CD4-positive, alpha-beta T cell treated with Interleukin-17A for 4 hours (primary cell): ENCODE results near the gene FHOD3.
"Not testable (repeated sequence)": the region's sequence is repeated elsewhere in the genome, so short reads cannot be mapped to it uniquely, and the experiment has no call there.

ENCODE experiments used
- DNase-seq: peaks from one replicate; pipeline ENCODE4 v3.0.0-alpha.2; 2020; ENCODE audit warnings: mixed read lengths

Gene FHOD3

GRCh38 chr18:36721351-36721750 lies 423.8 kb downstream of the FHOD3 start:
- DNase-seq: not testable (repeated sequence)

DNA sequence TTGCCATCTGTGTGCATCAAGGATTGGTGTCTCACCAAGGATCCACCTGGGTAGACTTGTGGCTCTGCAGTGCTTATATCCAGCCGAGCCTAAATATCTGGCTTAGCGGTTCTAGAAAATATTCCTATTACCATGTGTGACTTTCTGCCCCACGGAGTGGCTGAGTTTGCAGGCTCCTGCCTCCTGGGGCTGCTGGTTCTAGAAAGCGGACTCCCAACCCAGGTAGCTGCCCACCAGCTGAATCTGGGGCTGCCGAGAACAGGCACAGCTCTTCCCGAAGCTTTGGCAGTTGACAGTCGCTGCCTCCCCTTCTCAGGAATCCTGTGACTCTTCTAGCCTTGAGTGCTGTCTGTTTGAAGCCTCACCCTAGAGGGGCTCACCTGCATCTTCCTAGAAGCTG lies 426.7 kb downstream of the FHOD3 start:
- no peak for DNase-seq

- no peak for DNase-seq
These were observed 427.1 kb downstream of the FHOD3 start for GRCh38 chr18:36724591-36725001.

DNA sequence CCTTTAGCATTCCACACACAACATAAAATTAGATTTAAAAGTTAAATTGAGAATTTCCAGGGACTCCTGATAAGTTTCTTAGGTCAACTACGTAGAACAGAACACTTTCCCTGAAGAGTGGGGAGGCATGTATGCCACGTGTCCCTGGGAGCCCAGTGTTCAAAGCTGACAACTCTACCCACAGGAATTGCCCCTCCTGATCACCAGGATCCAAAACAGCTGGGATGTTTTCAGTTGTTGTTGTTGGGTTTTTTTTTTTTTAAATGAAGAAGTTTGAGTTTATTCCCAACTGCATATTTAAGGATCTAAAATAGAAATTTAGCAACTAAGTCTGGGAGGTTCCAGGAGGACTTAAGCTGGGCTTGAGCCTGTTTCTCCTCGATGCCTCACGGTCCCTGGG lies 430.8 kb downstream of the FHOD3 start:
- no peak for DNase-seq

DNA sequence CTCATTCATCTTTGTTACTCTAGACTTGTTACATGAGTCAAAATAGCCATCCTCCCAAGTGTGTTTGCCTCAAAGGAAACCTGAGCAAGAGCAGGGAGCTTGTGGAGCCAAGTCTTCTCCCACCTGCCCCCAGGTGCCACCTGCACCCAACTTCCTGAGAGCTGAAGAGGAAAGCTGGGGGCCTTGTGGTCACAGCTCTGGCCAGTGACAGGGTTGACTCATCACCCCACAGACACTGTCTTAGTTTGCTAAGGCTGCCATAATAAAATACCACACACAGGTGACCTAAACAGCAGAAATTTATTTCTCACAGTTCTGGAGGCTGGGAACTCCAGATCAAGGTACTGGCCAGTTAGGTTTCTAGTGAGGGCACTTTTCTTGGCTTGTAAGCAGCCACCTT lies 431.7 kb downstream of the FHOD3 start:
- no peak for DNase-seq

DNA sequence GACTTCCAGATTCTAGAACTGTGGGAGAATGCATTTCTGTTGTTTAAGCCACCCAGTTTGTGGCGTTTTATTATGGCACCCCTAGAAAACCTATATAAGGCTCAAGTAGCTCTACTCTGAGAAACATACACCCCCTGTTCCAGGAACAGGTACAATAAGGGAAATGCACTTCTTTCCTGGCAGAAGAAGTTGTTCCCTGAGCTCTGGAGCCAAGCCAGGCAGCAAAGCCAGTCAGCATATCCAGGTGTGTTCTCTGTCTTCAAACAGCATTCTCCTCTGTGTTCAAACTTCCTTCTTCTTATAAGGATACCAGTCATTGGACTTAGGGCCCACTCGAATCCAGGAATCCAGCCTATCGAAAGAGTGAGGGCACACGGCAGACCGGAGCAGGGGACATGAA lies 434.8 kb downstream of the FHOD3 start:
- DNase-seq: no peak

DNA sequence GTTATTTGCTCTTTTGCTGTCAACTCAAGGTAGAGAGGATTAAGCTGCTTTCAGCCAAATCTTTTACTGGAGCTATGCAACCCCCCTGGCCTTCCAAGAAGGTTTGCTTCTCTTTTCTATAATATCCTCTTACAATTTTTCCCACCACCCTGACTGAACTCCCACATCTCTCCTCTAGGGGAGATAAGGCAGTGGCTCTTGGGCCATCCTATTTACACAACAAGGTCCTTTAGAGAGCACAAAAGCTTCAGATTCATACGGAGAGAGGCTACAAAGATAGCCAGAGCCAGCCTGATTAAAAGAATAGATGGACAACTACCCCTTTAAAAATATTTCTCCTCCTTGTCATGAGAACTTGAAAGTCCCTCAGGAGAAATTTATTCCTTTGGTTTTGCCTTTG lies 435.6 kb downstream of the FHOD3 start:
- DNase-seq: no peak

GRCh38 chr18:36734596-36734995 lies 437.1 kb downstream of the FHOD3 start:
- no peak for DNase-seq

DNA sequence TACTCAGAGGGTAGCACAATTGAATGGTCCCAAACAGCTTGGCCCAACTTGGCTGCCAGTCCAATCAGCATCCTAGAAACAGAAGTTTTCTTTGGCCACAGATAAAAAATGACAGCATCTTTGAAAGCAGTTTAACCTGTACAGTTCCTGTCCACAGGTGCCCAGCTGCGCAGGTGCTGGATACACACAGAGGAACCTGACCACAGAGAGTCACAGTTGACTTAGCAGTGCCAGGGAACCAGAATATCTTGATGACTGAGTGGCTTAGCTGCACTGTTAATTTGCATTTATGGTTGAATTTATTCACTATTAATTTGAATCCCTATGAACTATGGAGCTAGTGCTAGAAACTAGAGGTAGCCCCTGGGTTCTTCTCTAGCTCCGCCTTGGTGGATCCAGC lies 437.6 kb downstream of the FHOD3 start:
- DNase-seq: no peak

DNA sequence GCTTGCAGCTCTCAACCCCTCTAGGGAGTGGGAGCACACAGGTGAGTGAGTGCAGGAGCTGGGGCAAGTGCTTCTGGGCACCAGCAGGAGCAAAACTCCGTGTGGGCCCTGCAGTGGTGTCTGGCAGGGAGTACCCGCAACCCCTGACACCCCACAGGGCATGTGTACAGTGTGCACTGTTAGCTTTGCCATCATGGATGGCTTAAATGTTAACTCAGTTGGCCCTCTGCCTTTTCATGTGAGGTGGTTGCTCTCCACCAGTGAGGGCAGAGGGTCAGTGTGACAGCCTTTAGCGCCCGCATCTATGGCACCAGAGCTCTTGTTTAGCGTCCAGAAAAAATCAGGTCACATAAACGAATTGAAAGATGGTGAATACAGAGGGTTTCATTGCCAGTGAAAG lies 438.6 kb downstream of the FHOD3 start:
- DNase-seq: no peak

DNA sequence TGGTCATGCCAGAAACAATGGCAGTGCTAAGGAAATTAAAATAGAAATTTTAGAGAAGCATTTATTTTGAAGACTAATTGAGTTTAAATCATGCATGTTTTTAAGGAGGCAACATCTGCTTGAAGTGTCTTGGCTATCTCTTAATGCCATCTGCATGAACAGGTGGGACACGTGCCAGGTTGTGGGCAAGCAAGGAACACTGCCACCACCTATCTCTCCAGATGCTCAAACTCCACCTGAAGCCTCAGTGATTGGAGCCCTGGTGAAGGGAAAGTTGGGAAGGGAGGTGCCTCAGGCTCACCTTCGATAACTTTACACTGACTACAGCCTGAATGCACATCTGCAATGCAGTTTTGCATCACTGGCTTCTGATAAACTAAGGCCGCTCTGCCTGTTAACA lies 439.8 kb downstream of the FHOD3 start:
- no peak for DNase-seq

- no peak for DNase-seq
These were observed 446.9 kb downstream of the FHOD3 start for GRCh38 chr18:36744261-36744876.

- no peak for DNase-seq
These were observed 447.9 kb downstream of the FHOD3 start for GRCh38 chr18:36745219-36745975.

GRCh38 chr18:36752929-36753865 lies 455.7 kb downstream of the FHOD3 start:
- DNase-seq: no peak

DNA sequence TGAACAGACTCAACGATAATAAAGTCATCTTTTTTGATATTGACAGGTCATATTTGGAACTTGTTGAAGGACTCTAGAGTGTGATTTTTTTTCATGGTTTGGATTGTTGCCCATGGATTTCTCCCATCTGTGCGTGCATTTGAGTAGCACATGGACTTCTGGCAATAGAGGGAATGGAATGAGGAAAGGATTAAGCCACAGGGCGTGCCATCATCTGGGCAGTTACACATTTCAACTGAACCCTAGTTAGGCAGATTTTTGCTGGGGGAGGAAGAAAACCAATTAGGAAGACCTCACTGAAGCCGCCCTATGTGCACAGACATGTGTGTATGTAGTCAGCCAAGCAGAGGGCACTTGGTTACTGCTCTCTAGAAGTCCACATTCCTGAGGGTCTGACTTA lies 458.7 kb downstream of the FHOD3 start:
- no peak for DNase-seq

DNA sequence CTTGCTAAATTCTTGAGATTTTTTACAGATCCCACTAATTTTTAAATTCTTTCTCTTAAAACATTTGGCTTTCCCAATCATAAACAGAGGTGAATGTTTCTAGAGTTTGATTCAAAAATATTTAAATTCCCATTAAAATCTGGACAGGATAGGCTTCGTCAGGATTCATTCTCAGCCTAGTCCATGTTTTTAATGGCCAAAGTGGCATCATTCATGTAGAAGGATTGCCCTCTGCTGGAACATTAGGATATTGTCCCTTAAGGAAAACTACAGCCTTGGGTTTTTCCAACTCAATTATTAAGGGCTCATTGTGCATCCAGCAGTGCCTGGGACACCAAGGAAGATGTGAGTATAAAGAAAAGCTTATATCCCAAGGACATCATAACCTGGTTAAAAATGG lies 459.6 kb downstream of the FHOD3 start:
- no peak for DNase-seq

DNA sequence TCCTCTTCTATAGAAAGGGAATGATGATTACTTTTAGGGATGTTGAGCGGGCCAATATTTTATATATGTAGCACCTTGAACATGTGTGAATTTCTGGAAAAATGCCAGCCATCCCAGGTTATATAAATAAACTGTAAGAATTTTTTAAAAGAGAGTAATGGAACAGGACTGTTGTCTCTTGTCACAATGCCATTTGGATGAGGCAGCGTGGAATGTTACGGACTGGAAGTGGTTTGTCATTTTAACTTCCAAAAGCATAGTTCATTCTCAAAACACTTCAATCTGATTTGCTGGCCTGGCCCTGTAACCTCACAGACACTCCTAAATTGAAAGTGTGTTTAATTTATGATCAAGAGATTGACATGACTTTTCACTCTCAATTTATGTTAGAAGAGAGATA lies 460.5 kb downstream of the FHOD3 start:
- no peak for DNase-seq

- DNase-seq: no peak
These were observed 461.1 kb downstream of the FHOD3 start for GRCh38 chr18:36758623-36759022.

DNA sequence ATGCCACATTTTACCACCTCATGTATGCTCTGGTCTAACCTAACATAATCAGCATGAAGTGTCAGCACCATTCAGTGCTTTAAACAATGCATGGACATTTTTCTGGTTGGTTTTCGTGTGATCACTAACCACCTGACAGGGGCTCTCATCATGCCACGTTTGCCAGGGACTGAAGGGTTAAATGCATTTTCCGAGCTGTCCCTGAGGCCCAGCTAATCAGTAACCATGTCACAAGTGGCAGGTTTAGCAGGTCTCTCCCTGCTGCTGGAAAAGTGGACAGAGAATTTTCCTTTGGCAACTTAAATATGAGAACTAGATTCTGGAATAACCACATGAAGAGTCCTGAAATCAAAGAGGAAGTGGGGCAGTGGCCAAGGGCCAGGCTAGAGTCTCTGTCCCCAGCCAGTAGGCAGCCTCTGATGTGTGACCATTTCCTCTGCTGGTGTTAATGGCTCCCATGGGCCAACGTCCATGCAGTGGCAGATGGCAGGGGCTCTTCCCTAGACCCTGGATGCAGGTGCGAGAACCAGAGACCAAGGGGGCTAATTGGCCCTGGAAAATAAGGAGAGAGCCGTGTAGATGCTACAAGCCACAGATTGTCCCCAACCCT lies 461.8 kb downstream of the FHOD3 start:
- no peak for DNase-seq

- DNase-seq: no peak
These were observed 463.1 kb downstream of the FHOD3 start for GRCh38 chr18:36760598-36760997.

GRCh38 chr18:36761186-36761698 lies 463.7 kb downstream of the FHOD3 start:
- DNase-seq: no peak

- no peak for DNase-seq
These were observed 464.6 kb downstream of the FHOD3 start for GRCh38 chr18:36762074-36762473.

- not testable (repeated sequence) for DNase-seq
These were observed 465.5 kb downstream of the FHOD3 start for GRCh38 chr18:36762965-36763364.
